Thoracic aorta endothelial cell (primary cell): ENCODE data around the gene JMJD6. TPM values are rescaled to one million over a fixed set of nuclear protein-coding genes. Genes with fewer than 3 reads are reported as not detected.

Experiments
- small RNA-seq: library from RNA; depleted of rRNA; stranded (forward); fragments of <200 nt; gene quantifications from one replicate; pipeline ENCODE3, GENCODE V24; 2012
- total RNA-seq: library from RNA; depleted of rRNA; stranded (reverse); fragments of >200 nt; gene quantifications from 2 replicates; pipeline ENCODE4 v1.2.3, GENCODE V29; 2012

The JMJD6 gene
- 21.5 and 21.8 TPM in 2 replicates for total RNA-seq

GRCh38 chr17:76726231-76726775 is at the start of gene JMJD6:
TSS of gene JMJD6 (minus strand) at chr17:76726606. CDS start at chr17:76726475, 131 bp downstream.

GRCh38 chr17:76737676-76738467 is 11.5 kb upstream of the JMJD6 start, which contains the start of gene MFSD11:
TSS of gene MFSD11 (plus strand) at chr17:76738119. CDS start at chr17:76738353, 234 bp downstream.

GRCh38 chr17:76737082-76737675 is 10.8 kb upstream of the JMJD6 start, which contains the start of gene SRSF2:
TSS of gene SRSF2 (minus strand) at chr17:76737331. CDS start at chr17:76737160, 171 bp downstream.

GRCh38 chr17:76726776-76727718 is 641 bp upstream of the JMJD6 start, which contains the start of gene METTL23:
TSS of gene METTL23 (plus strand) at chr17:76726839. CDS start at chr17:76729711, 2,872 bp downstream.

GRCh38 chr17:76710863-76711611 is 15.4 kb downstream of the JMJD6 start, which contains the start of gene MXRA7:
TSS of gene MXRA7 (minus strand) at chr17:76710965. CDS start at chr17:76710946, 19 bp downstream.

Small RNA genes lying within 50 kb of the gene (small RNA-seq; reads per million reads assigned to genes)
- not detected for gene AC005837.3
- not detected for gene RF02271
- not detected for gene RNU6-97P
- 0.28 reads per million for gene RNY4P36

Other genes with a start within 250 kb of the JMJD6 start
- 23.0 and 26.4 TPM in 2 replicates for gene RHBDF2, start 225.2 kb downstream of the JMJD6 start, total RNA-seq
- 0.29 and 0.66 TPM in 2 replicates for gene CYGB, start 188.9 kb downstream of the JMJD6 start, total RNA-seq
- 0.27 and 0.65 TPM in 2 replicates for gene PRCD, start 186.6 kb downstream of the JMJD6 start, total RNA-seq
- 0.22 and 0.27 TPM in 2 replicates for gene ST6GALNAC2, start 140.7 kb downstream of the JMJD6 start, total RNA-seq
- gene ST6GALNAC1, start 82.8 kb downstream of the JMJD6 start, total RNA-seq, result not detected in 2 replicates
- gene MXRA7, start 15.6 kb downstream of the JMJD6 start, total RNA-seq, result 88.2 and 90.5 TPM in 2 replicates
- 21.3 and 25.4 TPM in 2 replicates for gene METTL23, start 233 bp upstream of the JMJD6 start, total RNA-seq
- 302 and 338 TPM in 2 replicates for gene SRSF2, start 10.7 kb upstream of the JMJD6 start, total RNA-seq
- 33.5 and 34.0 TPM in 2 replicates for gene MFSD11, start 11.5 kb upstream of the JMJD6 start, total RNA-seq
- 1.4 and 1.6 TPM in 2 replicates for gene MGAT5B, start 141.8 kb upstream of the JMJD6 start, total RNA-seq